GM18909 (cell line): ENCODE results near the gene PDE4D.

ENCODE experiments used
- ATAC-seq: cut with Tn5 transposase; IDR thresholded peaks from one replicate; pipeline ENCODE4 v1.9.1; 2021; ENCODE audit warnings: mild to moderate bottlenecking; ENCODE audit not compliant: unreplicated experiment, poor library complexity

The PDE4D gene

DNA sequence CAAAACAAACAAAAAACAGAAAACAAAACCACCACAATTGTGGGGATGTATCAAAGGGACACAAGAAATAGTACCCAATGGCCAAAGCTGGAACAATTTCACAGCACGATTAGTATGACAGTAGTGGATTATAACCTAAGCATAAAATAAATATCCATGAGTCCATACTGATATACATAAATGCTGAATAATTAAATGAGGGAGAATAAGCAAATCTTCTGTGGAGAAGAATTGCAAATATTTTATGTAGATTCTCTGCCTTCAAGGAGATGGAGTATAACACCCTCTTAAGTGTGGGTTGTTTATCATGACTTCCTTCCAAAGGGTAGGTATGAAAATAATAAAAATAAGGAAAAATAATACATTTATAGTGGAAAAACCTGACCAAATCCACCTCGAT, 325.4 kb downstream of the PDE4D start:
- ATAC-seq = no peak

DNA sequence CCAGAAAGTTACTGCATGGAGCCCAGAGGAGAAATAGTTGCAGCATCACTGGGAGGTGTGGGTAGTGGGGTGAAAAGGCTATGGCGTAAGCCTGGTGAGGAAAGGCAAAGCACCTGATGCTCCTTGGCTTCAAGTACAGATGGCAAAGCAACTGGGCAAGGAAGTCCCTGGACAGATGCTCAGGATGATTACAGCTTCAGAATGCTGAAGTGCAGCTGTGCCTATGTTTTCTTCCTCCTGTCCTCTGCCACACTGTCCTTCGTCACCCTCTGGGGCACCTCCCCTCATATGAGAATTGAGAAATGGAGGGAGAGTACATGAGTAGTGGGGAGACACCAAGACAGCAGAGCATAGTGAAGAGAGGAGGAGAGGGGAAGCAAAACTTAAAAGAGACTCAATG, 328.0 kb downstream of the PDE4D start:
- ATAC-seq = no peak

DNA sequence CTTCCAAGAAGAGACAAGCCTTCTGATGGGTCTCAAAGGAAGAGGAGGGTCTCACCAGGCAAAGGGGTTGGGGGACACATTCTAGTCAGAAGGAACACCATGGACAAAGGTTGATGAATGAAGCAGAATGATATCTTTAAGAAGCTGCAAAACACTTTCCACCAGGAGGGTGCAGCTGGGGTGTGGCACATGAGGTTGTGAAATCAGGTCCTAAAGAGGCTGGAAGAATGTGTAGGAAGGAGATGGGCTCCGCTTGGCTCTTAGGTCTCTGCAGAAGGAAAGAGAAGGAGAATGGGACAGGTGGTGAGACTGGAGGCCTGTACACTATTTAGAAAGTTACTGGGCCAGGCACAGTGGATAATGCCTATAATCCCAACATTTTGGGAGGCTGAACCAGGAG, 328.6 kb downstream of the PDE4D start:
- no peak for ATAC-seq

- peak; percentile 90 for ATAC-seq
These were observed 330.7 kb downstream of the PDE4D start for GRCh38 chr5:59562756-59563389.

DNA sequence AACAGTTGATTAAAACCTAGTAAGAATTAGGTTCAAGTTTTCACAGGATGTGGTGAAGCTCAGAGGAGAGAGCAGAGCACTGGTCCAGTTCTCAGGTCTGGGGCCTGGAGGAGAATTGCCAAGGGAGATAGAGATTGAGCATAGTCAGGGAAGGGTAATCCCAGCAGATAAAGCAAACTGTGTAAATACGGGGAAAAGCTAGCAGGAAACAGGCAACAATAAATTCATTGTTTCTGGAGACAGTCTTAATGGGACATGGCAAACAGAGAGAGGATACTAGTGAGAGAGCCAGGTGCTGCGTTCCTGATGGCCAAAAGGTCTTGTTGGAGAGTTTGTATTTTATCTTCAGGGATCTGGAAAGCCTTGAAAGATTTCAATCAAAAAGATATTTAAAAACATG, 333.0 kb downstream of the PDE4D start:
- ATAC-seq = no peak

DNA sequence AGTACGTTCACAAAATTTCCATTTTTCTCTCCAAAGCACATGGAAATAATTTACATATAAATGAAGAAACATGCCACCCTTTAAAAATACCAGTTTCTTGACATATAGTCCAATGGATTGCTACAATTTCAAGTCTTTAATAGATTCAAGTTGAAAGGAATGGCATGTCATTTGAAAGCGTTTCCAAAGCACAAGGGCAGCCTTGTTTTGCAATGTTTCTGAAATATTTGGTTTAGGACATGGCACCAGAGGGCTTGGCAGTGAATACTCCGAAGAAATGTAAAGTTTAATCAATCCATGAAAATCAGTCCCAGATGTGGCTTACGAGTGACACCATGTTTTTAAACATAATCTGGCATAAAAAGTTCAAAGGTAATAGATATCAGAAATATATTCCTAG, 333.7 kb downstream of the PDE4D start:
- no peak for ATAC-seq

DNA sequence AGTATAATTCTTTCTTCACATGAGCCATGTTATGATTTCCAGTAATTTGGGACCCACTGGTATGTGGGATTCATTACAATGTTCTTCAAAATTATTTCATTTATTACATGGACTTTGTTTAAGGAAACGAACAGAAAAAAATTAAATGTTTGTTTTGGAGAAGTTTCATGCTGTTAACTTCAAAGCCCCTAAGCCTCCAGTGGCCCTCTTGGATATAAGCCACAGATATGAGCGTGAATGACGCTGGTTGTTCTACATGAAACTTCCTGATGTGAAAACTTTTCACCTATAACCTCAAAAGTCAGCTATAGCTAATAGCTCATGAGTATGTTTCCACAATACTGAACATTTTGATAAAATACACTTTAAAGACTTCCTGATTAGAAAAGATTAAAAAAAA, 334.2 kb downstream of the PDE4D start:
- ATAC-seq = no peak

DNA sequence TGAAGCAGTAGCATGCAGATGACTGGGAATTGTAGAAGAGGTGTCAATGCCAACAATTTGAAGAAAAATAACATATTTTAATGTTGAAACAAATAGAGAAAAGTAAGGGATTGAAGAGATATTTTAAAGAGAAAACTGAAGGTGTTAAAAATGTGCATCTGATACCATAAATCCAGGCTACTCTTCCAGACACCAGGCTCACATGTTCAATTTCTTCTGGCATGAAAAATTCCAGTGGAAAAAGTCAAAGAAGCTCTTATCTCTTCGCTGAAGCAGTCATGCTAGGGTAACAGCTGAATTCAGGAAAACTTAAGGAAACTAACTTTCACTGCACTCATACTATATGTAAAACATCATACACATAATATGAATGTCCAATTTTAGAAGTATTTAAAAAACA, 335.0 kb downstream of the PDE4D start:
- no peak for ATAC-seq

DNA sequence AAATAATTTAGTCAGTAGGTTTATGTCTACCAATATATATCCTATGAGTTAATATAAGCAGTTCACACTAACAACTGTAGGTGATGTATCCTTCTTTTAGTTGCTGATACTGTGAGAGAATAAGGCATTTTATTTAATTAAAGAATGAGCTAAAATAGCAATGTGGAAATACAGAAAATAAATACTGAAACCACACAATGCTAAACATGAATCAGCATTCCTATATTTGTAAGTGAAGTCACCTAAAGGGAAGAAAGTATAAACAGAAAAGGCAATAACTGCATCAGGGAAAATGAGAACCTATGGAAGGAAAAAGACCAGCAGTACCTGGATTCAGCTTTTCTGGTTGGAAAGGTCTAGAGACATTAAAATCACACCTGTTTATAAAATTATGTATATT, 336.0 kb downstream of the PDE4D start:
- ATAC-seq = no peak

GRCh38 chr5:59555596-59555995, 337.9 kb downstream of the PDE4D start:
- ATAC-seq = no peak

- no peak for ATAC-seq
These were observed 339.0 kb downstream of the PDE4D start for GRCh38 chr5:59554501-59554900.

GRCh38 chr5:59553992-59554391, 339.5 kb downstream of the PDE4D start:
- no peak for ATAC-seq

DNA sequence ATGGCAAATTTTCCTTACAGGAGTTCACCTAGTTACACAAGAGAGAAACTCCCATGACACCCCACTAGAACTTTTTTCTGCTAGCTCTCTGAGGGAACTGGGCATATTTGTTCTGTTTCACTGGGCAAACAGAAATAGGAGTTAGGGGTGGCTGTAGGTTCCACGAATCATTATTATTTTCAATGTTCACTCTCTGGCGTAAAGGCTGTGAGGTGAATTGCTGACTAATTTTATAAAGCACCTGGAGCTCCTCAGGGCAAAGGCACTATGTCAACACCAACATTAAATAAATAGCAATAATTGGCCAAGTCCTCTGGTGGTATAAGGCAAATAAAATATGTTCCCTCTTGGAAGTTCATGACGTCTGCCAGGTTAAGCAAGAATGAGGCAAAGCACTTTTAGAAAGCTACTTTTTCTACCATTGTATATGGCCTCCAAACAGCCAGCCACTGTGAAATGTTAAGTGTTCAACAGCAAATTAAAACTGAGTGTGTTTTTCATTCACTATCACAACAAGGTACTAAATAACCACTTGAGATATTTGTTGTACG, 344.6 kb downstream of the PDE4D start:
- ATAC-seq = no peak

DNA sequence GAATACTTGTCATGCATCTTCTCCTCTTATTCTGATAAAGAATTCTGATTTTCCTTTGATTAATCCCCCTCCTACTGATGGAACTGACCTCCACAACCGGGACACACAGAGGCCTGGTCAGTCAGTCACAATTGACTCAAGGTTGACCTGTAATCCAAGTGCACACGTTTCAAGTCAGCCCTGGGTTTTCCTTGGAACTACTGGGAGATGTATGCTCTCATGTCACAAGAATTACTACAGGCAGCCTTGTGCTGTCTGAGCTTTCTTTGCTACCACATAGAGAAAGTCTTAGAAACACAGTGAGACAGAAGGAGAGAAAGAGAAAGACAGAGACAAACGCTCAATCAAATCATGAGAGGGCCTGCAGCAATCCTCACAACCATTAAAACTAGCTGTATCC, 345.8 kb downstream of the PDE4D start:
- ATAC-seq = no peak

DNA sequence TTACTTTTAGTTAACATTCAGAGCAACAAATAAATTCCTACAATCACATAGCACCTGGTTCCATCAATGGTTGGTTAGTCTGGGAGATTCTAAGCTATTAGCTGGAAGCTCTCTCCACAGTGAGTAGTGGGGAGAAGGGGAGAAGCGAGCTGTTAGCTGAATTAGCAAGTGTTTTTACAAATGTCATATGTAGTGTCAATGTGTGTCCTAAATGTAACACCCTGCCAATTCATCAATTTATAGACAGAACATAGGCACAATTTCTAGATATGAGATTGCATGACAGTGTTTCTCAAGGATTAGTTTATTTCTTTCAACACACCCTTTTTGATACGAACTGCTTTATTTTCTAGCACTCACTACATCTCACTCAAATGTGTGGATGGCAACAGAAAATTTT, 349.0 kb downstream of the PDE4D start:
- ATAC-seq = no peak

- ATAC-seq = no peak
These were observed 349.6 kb downstream of the PDE4D start for GRCh38 chr5:59543821-59544442.

- ATAC-seq = no peak
These were observed 350.4 kb downstream of the PDE4D start for GRCh38 chr5:59542851-59543820.

GRCh38 chr5:59542306-59542705, 351.2 kb downstream of the PDE4D start:
- no peak for ATAC-seq

- ATAC-seq = no peak
These were observed 353.2 kb downstream of the PDE4D start for GRCh38 chr5:59540366-59540765.

GRCh38 chr5:59538750-59539121, 354.8 kb downstream of the PDE4D start:
- no peak for ATAC-seq
